Endothelial cell of umbilical vein (primary cell): ENCODE results near the gene DYRK1A. TPM values are rescaled to one million over a fixed set of nuclear protein-coding genes. Genes with fewer than 3 reads are reported as not detected.

ENCODE experiments used
- BruUV-seq: library from RNA; stranded (reverse); fragments of 400-500 nt; replicated peaks from 2 replicates; lab custom pipeline; 2021; lab: Mats Ljungman, UMichigan
- CTCF ChIA-PET: fragments of 300-600, 350-600 bp; sonication (Branson Sonifier 250); formaldehyde crosslinking; loops from one replicate; lab custom pipeline; 2021; ENCODE audit warnings: antibody characterized with exemption, inconsistent platforms; lab: Charles Lee
- POLR2A ChIA-PET: fragments of 300-600, 350-600 bp; sonication (Branson Sonifier 250); formaldehyde crosslinking; loops from one replicate; lab custom pipeline; 2021; ENCODE audit warnings: antibody characterized with exemption, inconsistent platforms; lab: Charles Lee
- DNase-seq: peaks from one replicate; pipeline ENCODE4 v3.0.0-alpha.2; 2011; ENCODE audit warnings: low read depth, low spot score
- FAIRE-seq: peaks from 2 replicates; lab custom pipeline; 2011; peaks lifted over from hg19 to GRCh38; lab: Jason Lieb, UNC
- H2AFZ ChIP-seq: 2 replicates; pipeline ENCODE4 v1.6.0; 2012; ENCODE audit warnings: low read depth, low read length, control low read depth, inconsistent platforms
- H3K27ac ChIP-seq: 2 replicates; pipeline ENCODE4 v1.5.1; 2011; ENCODE audit warnings: low read depth, mild to moderate bottlenecking, control low read depth, low read length, moderate library complexity; ENCODE audit not compliant: insufficient read depth
- H3K27me3 ChIP-seq, 2 experiments: 2 replicates each; pipeline versions ENCODE4 v1.6.0 to v1.6.1; 2011; ENCODE audit warnings: low read length in 2 of 2, mixed read lengths in 1 of 2; ENCODE audit not compliant: control insufficient read depth in 2 of 2, insufficient read depth in 2 of 2
- H3K36me3 ChIP-seq, 2 experiments: 2 replicates in 1 of 2; 3 replicates in 1 of 2; pipeline ENCODE4 v1.5.1; 2011; ENCODE audit warnings: low read length in 2 of 2, mild to moderate bottlenecking in 1 of 2, moderate library complexity in 1 of 2; ENCODE audit not compliant: control insufficient read depth in 2 of 2, insufficient read depth in 2 of 2; ENCODE audit errors: extremely low read depth in 1 of 2
- H3K4me1 ChIP-seq: 3 replicates; pipeline ENCODE4 v1.5.1; 2011; ENCODE audit warnings: mild to moderate bottlenecking, low read length; ENCODE audit not compliant: control insufficient read depth, insufficient read depth; ENCODE audit errors: extremely low read depth
- H3K4me2 ChIP-seq: 2 replicates; pipeline ENCODE4 v1.6.1; 2011; ENCODE audit warnings: low read length, control low read depth, mixed read lengths; ENCODE audit not compliant: insufficient read depth
- H3K4me3 ChIP-seq, 3 experiments: fragments of 200-600 bp in 1 of 3; sonication (generic), shearing (Covaris generic) in 1 of 3; replicated peaks in 1 of 3; 2 replicates each; pipeline ENCODE4 v1.5.1; 2011 to 2016; ENCODE audit warnings: control low read depth in 3 of 3, low read length in 3 of 3, mild to moderate bottlenecking in 2 of 3, inconsistent platforms in 1 of 3, low read depth in 1 of 3, moderate library complexity in 1 of 3; ENCODE audit not compliant: insufficient read depth in 1 of 3
- H3K79me2 ChIP-seq: 2 replicates; pipeline ENCODE4 v1.6.0; 2012; ENCODE audit warnings: low read length, inconsistent platforms; ENCODE audit not compliant: control insufficient read depth, insufficient read depth
- H3K9ac ChIP-seq: replicated peaks from 2 replicates; pipeline ENCODE3; 2011; ENCODE audit warnings: low read length, control low read depth; ENCODE audit not compliant: insufficient read depth; ENCODE audit errors: extremely low read depth
- H3K9me1 ChIP-seq: replicated peaks from 3 replicates; pipeline ENCODE4 v1.6.0; 2011; ENCODE audit warnings: mild to moderate bottlenecking, low read length; ENCODE audit not compliant: control insufficient read depth, insufficient read depth; ENCODE audit errors: extremely low read depth
- H3K9me3 ChIP-seq: replicated peaks from 2 replicates; pipeline ENCODE4 v1.5.1; 2012; ENCODE audit warnings: low read length, inconsistent platforms; ENCODE audit not compliant: control insufficient read depth, insufficient read depth
- H4K20me1 ChIP-seq: replicated peaks from 2 replicates; pipeline ENCODE3; 2011; ENCODE audit warnings: mild to moderate bottlenecking, low read length; ENCODE audit not compliant: control insufficient read depth, insufficient read depth; ENCODE audit errors: extremely low read depth
- CTCF ChIP-seq, 2 donors: IDR thresholded peaks; 1 replicate in 1 of 2; 2 replicates in 1 of 2; pipeline ENCODE4 v1.5.1; 2011; ENCODE audit warnings: low read length in 2 of 2, mild to moderate bottlenecking in 2 of 2, moderate library complexity in 2 of 2, control low read depth in 1 of 2, inconsistent platforms in 1 of 2, low read depth in 1 of 2; ENCODE audit not compliant: insufficient read depth in 1 of 2; ENCODE audit errors: extremely low read depth in 1 of 2
- GATA2 ChIP-seq: IDR thresholded peaks from 2 replicates; pipeline ENCODE4 v1.7.0; 2011; ENCODE audit warnings: low read depth, mild to moderate bottlenecking, moderate library complexity, mixed read lengths, low read length; ENCODE audit not compliant: insufficient read length, insufficient read depth
- JUN ChIP-seq: IDR thresholded peaks from 2 replicates; pipeline ENCODE4 v1.6.1; 2011; ENCODE audit warnings: borderline replicate concordance, low read depth; ENCODE audit not compliant: insufficient read length, insufficient read depth
- MAX ChIP-seq: IDR thresholded peaks from 2 replicates; pipeline ENCODE4 v1.6.1; 2011; ENCODE audit not compliant: insufficient read depth, insufficient read length
- MYC ChIP-seq: IDR thresholded peaks from one replicate; pipeline ENCODE4 v1.6.1; 2011; ENCODE audit warnings: mild to moderate bottlenecking, low read depth, low read length
- POLR2A ChIP-seq: IDR thresholded peaks from 2 replicates; pipeline ENCODE4 v1.6.1; 2012; ENCODE audit warnings: low read depth, mild to moderate bottlenecking, control low read depth, low read length
- POLR2AphosphoS5 ChIP-seq: IDR thresholded peaks from 2 replicates; pipeline ENCODE4 v1.6.1; 2012; ENCODE audit warnings: low read depth, mild to moderate bottlenecking, control low read depth, low read length, moderate library complexity; ENCODE audit not compliant: insufficient read depth
- dilution Hi-C: fragments of 300-500 bp; cut with MboI; formaldehyde crosslinking; loops from one replicate; pipeline ENCODE4 v1.15.0; 2019; ENCODE audit warnings: low sequenced_read_pairs; ENCODE audit not compliant: extremely low pct_ligation_motif_present
- intact Hi-C: fragments of 100-400 bp; cut with micrococcal nuclease; formaldehyde crosslinking; loops from one replicate; pipeline ENCODE4 v1.10.0; 2022
- polyA plus RNA-seq, 4 experiments: library from polyadenylated mRNA; depleted of rRNA in 3 of 4; stranded (reverse) in 3 of 4; unstranded in 1 of 4; fragments of >200 nt; gene quantifications; 2 replicates each; pipeline versions ENCODE4 v1.2.1 to v1.2.3, GENCODE V29; 2011 to 2012; ENCODE audit warnings: missing spikeins in 1 of 4
- total RNA-seq: library from RNA; stranded (reverse); gene quantifications from 2 replicates; pipeline ENCODE4 v1.2.3, GENCODE V29; 2021

DYRK1A gene
- total and polyA plus RNA-seq, 2 donors (not counting 3 experiments of a cell fraction or from before 2014, with no cell fraction given): 51.8 to 53.7 TPM

GRCh38 chr21:37563641-37564340 lies 197.2 kb downstream of the DYRK1A start:
- no peaks in the 10 kb centered on the region for H3K79me2 ChIP-seq
- H3K27ac ChIP-seq: peak overlapping the region; percentile 81
- DNase-seq (peak; percentile 93), FAIRE-seq (no peak)
- H3K4me2 ChIP-seq: peak overlapping the region; percentile 44
- peak overlapping the region; percentile 71 for H3K9ac ChIP-seq
- peak; percentile 99 for TF ChIP-seq MAX
- TF ChIP-seq MYC: peak; percentile 17
- TF ChIP-seq POLR2A: peak; percentile 89
- no peak for TF ChIP-seq GATA2
- TF ChIP-seq POLR2AphosphoS5: peak; percentile 86
- no peak for TF ChIP-seq JUN
- peak; percentile 37 to 44 for TF ChIP-seq CTCF (IDR thresholded peaks at IDR 0.05; ENCODE audit: extremely low read depth in 1 of 2, insufficient read depth in 1 of 2, low read depth in 1 of 2, low read length in 2 of 2)
- no peaks in the 10 kb centered on the region for H4K20me1 ChIP-seq
- no peaks in the 10 kb centered on the region for H3K9me1 ChIP-seq
- H3K4me3 ChIP-seq: peak overlapping the region; percentile 9 to 54 (median 49)
- H3K4me1 ChIP-seq: peaks cover 14% of the 10 kb centered on the region
- BruUV-seq: TSS peak; percentile 72
- no peaks in the 10 kb centered on the region for H3K36me3 ChIP-seq
- CTCF ChIA-PET: interaction anchor here (0.5 to 2.3 kb wide), 39 partner anchors 9 to 297 kb away, joined by 3 to 17 read pairs (median 4); partner anchors contain the start of genes DYRK1A and VPS26C
- no peaks in the 10 kb centered on the region for H3K9me3 ChIP-seq
- intact Hi-C loops: loop anchor here (1.0 to 5.0 kb wide), 5 partner anchors 16 to 191 kb away; no protein-coding TSS in a partner anchor
- dilution Hi-C loops: no loop called here
- H3K27me3 ChIP-seq: peaks cover under 1 to 3% of the 10 kb centered on the region in 2 experiments
- POLR2A ChIA-PET: interaction anchor here (0.7 to 1.7 kb wide), 6 partner anchors 11 to 105 kb away, joined by 3 to 7 read pairs (median 4); no protein-coding TSS in a partner anchor
- peak overlapping the region; percentile 82 for H2AFZ ChIP-seq
